Stimulated activated naive CD4-positive, alpha-beta T cell (primary cell): ENCODE measurements around the gene PSORS1C1.
A peak's percentile ranks its signal among the peaks of the same experiment; 100 is the strongest.

ENCODE experiments used
- DNase-seq, 6 experiments: peaks; one replicate each; lab custom pipeline; 2025; lab: John Stamatoyannopoulos, UW

Gene PSORS1C1

DNA sequence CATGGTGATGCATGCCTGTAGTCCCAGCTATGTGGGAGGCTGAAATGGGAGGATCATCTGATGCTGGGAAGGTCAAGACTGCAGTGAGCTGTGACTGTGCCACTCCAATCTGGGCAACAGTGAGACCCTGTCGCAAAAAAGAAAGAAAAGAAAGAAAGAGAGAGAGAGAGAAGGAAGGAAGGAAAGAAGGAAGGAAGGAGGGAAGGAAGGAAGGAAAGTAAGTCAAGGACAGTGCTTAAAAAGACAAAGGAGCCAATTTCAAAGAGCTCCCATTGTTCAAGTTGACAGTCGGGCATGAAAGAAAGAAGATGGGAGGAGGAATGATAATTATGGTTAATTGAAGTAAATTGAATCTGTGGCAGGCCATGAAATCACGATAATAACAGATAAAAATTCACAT, 18.4 kb upstream of the PSORS1C1 start:
- DNase-seq: no peak

DNA sequence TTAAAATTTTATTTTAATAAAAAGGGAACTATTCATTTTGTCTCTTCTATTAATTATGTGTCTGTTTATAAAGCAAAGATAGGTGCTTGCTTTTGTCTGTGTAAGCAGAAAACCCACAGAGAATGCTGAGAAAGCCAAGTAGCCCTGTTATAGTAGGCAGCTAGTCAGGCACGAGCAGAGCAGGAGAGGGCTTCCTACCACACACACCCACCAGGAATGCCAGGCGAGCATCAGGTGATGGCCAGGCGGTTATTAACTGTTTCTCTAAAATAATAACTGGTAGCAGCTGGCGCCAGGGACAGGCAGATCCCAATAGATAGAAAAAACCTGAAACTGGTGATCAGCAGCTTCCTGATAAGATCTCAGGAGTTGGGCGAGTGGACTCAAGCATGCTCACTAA, 17.9 kb upstream of the PSORS1C1 start:
- no peak for DNase-seq

DNA sequence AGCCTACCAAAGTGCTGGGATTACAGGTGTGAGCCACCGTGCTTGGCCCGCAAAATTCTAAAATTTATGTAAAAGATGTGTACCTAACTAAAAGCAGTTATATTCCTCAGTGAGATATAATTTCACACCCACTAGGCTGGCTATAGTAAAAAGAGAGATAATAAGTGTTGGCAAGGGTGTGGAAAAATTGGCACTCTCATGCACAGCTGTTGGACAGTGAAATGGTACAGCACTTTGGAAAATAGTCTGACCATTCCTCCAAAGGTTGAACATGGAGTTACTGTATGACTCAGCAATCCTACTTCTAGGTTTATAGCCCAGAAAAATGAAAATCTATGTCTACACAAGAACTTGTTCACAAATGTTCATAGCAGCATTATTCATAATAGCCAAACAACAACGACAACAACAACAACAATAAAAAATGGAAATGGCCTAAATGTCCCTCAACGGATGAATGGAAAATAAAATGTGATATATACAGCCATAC, 16.1 kb upstream of the PSORS1C1 start:
- DNase-seq: no peak

DNA sequence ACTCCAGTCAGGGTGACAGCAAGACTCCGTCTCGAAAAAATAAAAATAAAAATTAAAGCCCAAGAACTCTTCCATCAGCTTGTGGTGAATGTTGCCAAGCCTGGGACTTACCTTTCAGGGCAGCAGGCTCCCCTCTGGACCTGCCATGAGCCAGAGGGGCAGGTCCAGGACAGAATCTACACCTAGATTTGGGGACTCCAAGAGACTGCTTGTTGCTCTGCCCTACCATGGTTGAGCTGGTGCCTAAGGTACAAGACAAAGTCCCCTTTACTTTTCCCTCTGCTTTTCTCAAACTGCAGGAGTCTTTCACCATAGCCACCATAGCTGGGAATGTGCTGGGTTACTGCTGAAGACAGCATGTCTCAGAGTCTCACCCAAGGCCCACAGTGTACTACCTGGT, 11.5 kb upstream of the PSORS1C1 start:
- DNase-seq: no peak

- DNase-seq: no peak
These were observed 7.5 kb upstream of the PSORS1C1 start for GRCh38 chr6:31107052-31107451.

GRCh38 chr6:31110825-31111582, 3.6 kb upstream of the PSORS1C1 start:
- no peak for DNase-seq

DNA sequence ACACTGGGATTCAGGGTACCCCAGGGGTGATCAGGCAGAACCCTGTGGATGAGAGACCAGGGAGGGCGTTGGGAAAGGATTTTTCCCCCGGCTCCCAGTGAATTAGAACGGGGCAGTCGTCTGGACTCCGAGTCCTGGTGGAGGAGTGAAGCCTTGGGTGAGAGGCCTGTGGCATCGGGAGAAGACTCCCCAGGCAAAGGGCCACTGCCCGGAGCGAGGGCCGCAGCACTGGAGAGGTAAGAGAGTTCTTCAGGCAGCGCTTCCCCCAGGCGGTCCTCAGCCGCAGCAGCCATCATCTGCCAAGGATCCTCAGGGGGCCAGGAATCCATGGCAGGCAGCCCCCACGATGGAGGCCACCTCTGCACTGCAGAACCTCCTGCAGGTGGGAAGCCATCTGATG, 2.9 kb upstream of the PSORS1C1 start:
- no peak for DNase-seq

GRCh38 chr6:31112478-31112877, 2.1 kb upstream of the PSORS1C1 start, which contains the start of gene C6orf15:
Gene C6orf15, minus strand, starts transcription at chr6:31112575. Its CDS starts 20 bp downstream, at chr6:31112555.
- DNase-seq: no peak

- no peak for DNase-seq
These were observed 599 bp upstream of the PSORS1C1 start for GRCh38 chr6:31113861-31114540.

DNA sequence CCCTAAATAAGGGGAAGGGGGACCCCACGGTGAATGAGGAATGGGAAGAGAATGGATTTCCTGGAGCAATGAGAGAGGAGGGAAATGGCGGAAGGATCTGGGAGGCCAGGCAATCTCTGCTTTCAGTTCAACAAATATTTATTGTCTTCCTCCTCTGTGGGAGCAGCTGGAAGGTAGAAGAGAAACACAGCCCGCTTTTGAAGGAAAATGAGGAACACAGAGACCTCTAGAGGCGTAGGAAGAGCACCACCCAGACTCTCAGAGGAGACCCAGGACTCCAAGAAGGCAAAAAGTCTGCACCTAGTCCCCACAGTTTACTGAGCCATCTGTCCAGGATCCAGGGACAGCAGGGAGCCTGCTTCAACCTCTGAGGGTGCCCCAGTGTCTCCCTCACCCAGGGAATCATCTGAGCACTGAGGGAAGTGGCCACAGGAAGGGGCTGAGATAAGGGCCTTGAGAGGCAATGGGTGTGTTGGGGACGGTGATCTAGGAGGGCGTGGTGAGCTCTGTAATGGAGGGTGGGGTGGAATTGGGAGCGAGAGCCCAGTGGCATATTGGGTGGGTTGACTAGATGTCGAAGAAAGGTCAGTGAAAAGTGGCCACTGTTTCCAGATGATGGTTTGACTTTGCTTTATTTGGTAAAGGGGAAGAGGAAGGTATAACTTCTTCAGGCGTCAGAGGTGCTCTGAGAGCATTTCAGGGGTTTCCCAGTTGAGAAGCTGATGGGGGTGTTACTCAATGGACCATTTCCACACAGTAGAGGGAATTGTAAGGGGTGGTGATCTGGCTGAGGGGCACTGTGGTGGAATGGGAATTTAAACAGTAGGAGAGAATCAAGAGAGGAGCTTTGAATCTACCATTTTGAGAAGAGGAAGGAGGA, 610 bp downstream of the PSORS1C1 start:
- DNase-seq: peak in 1 of 6 experiments; percentile 30

DNA sequence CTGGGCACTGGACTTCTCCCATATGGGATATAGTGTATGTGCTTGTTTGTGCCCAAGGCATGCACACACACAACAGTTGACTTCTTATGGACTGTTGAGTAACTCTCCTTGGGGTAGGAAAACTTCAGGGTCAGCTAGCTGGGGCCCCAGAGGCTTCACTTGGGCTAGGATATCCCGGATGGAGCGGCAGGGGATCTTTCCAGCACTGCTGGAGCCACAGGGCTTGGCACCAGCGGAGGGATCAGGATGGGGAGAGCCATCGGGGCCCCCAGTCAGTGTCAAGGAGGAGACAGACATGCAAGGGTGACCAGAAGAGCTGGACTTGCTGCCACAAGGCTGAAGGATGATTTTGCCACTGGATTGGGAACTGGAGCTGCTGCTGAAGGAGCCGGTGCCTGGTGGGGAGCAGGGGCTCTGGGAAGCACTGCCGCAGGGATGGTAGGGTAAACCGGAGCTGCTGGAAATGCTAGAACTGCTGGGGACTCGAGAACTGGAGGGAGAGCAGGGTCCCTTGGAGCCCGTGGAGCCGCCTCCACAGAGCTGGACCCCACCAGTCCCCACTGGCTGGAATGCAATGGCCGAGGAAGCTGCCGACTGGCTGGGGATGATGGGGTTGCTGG, 1.5 kb downstream of the PSORS1C1 start:
- no peak for DNase-seq

GRCh38 chr6:31116661-31117385, 2.2 kb downstream of the PSORS1C1 start:
- DNase-seq: no peak

- no peak for DNase-seq
These were observed 3.6 kb downstream of the PSORS1C1 start for GRCh38 chr6:31118178-31118577.

- no peak for DNase-seq
These were observed 5.7 kb downstream of the PSORS1C1 start, which contains the start of gene CDSN for GRCh38 chr6:31120151-31120915. Gene CDSN, minus strand, starts transcription at chr6:31120446. Its CDS starts 27 bp downstream, at chr6:31120419.

DNA sequence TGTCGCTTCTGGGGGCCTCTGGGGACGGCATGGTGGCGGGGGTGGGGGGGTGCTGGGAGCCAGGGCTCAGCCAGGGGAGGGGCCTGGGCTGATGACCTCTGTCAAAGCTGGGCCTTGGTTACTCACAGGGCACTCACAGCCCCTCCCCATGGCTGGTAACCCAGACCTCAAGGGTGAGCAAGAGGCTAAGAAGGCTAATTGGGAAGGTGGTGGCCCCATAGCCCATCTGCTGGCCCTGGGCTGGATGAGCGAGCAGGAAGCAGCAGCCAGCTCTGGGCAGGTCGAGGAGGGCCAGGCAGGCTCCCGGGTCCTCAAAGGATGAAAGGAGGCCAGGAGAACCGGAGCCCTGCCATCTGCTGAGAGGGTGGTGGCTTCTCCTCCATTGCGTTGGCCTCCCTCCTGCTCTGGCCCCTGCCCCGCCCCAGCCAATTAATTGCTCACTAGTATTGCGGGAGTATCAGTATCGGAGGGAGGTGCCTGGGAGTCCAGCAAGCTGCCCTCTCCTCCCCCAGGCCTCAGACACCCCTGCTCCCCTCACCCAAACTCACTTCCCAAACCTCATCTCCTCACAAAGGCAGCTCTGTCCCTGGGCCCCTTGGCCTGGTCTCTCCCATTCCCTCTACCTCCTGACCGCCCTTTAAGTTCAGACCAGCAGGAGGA, 6.7 kb downstream of the PSORS1C1 start:
- no peak for DNase-seq

DNA sequence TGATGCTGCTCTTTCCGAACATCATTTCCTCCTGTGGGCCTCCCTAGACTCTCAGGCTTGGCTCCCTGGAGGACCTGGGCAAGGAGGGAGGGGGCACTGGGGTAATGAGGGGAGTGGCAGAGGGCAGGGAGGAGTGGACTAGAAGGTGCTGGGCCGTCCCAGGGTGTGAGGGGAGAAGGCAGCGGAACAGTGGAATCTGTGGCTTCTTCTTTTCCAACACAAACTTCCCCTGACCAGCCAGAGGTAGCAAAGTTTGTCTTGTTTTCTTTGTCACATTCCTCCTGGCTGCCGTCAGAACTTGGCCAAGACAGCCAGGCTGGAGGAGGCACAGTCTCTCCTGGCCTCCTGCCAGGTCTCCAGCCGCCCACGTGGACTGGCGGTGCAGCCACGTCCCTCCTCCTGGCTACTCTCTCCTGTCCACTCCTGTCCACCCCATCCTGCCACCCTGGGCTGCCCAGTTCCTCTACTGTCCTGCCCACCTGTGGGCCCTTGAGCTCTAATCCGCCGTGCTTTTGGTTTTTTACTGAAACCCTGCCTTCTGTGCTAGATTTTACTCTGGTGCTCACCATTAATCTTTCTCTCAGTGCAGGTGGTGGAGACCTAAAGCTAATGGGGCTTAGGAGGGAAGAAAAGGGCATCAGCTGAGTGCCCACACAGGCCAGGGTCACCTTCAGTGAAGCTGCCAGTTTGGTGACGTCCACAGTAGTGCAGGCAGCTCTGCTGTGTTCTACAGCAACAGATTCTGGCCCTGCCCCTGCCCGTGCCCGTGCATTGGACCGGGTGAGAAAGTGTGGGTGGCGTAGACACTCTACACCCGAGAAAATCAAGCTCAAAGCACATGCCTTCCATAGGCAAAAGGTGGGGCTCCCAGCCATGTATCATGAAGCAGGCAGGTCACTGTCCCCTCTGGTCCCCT, 8.4 kb downstream of the PSORS1C1 start:
- no peak for DNase-seq

- DNase-seq: no peak
These were observed 10.6 kb downstream of the PSORS1C1 start for GRCh38 chr6:31125162-31125561.

DNA sequence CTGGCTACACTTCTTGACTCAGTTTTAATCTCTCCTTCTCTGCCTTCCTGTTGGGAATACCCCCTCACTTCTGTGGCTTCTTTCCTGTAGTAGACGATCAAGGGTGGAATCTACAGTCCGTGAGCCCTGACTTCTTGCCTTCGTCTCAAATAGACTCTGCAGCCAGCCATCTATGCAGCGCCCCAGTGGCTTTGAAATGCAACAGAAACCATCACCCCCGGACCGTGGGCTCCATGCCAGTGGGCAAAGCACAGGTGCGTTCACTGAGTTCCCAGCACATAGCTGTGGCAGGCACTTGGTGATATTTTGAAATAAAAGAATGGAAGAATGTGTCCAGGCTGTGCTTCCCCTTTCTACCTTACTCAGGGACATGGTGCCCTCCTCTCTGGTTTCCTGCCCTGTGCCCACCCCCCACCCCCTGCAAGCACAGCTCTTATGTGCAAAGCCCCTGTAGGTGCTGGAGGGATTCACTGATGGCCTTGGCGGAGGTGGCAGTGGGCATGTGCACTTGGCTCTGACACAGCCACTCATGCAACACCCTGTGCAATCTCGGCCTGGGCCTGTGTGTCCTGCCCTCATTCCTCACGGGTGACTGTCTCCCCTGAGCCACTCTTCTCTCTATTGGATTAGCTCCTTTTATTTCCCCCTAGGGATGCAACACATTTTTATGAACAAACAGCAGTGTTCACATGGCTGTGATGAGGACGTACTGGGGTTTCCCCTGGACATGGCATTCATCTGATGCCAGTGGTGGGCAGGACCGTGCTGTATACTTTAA, 11.2 kb downstream of the PSORS1C1 start:
- DNase-seq: no peak
